Fibroblast of lung (primary cell): Measurements from ENCODE around the gene UPB1. TPM values are rescaled to one million over a fixed set of nuclear protein-coding genes. Genes with fewer than 3 reads are reported as not detected.
A peak's percentile ranks its signal among the peaks of the same experiment; 100 is the strongest.
"Not testable (repeated sequence)": the region's sequence is repeated elsewhere in the genome, so short reads cannot be mapped to it uniquely, and the experiment has no call there.

ENCODE experiments used
- DNase-seq, 2 donors: peaks; one replicate each; pipeline versions ENCODE4 v3.0.0 to v3.0.0-alpha.2; 2010; ENCODE audit warnings: low read depth in 2 of 2
- H2AFZ ChIP-seq: 2 replicates; pipeline ENCODE4 v1.5.1; 2012; ENCODE audit warnings: low read length, control low read depth, inconsistent platforms
- H3K27ac ChIP-seq: 2 replicates; pipeline ENCODE4 v1.5.1; 2011; ENCODE audit warnings: low read length, control low read depth; ENCODE audit not compliant: insufficient read depth
- H3K27me3 ChIP-seq: 2 replicates; pipeline ENCODE4 v1.5.1; 2011; ENCODE audit warnings: mild to moderate bottlenecking, low read length; ENCODE audit not compliant: control insufficient read depth, insufficient read depth
- H3K36me3 ChIP-seq: 2 replicates; pipeline ENCODE4 v1.5.1; 2011; ENCODE audit warnings: low read length; ENCODE audit not compliant: control insufficient read depth, insufficient read depth
- H3K4me1 ChIP-seq: 2 replicates; pipeline ENCODE4 v1.5.1; 2011; ENCODE audit warnings: low read length; ENCODE audit not compliant: control insufficient read depth, insufficient read depth; ENCODE audit errors: extremely low read depth
- H3K4me2 ChIP-seq: 2 replicates; pipeline ENCODE4 v1.5.1; 2011; ENCODE audit warnings: low read length, control low read depth; ENCODE audit not compliant: insufficient read depth; ENCODE audit errors: extremely low read depth
- H3K4me3 ChIP-seq, 4 experiments: fragments of 200-600 bp in 1 of 4; sonication (generic) in 1 of 4; replicated peaks in 1 of 4; 2 replicates each; pipeline ENCODE4 v1.5.1; 2011 to 2016; ENCODE audit warnings: low read length in 4 of 4, low read depth in 3 of 4, mild to moderate bottlenecking in 3 of 4, control low read depth in 2 of 4, inconsistent platforms in 1 of 4, mixed read lengths in 1 of 4; ENCODE audit not compliant: insufficient read depth in 1 of 4; ENCODE audit errors: control extremely low read depth in 1 of 4
- H3K79me2 ChIP-seq: 2 replicates; pipeline ENCODE4 v1.5.1; 2012; ENCODE audit warnings: mild to moderate bottlenecking, low read length, inconsistent platforms; ENCODE audit not compliant: control insufficient read depth, insufficient read depth
- H3K9ac ChIP-seq: 2 replicates; pipeline ENCODE4 v1.5.1; 2011; ENCODE audit warnings: mild to moderate bottlenecking, low read length, control low read depth; ENCODE audit not compliant: insufficient read depth
- H3K9me3 ChIP-seq: 2 replicates; pipeline ENCODE4 v1.5.1; 2012; ENCODE audit warnings: low read depth, low read length; ENCODE audit not compliant: control insufficient read depth, insufficient read depth
- H4K20me1 ChIP-seq: 2 replicates; pipeline ENCODE4 v1.5.1; 2011; ENCODE audit warnings: low read length; ENCODE audit not compliant: control insufficient read depth, insufficient read depth; ENCODE audit errors: extremely low read depth
- CTCF ChIP-seq, 2 donors: IDR thresholded peaks in 1 of 2; conservative IDR thresholded peaks in 1 of 2; 1 replicate in 1 of 2; 2 replicates in 1 of 2; pipeline ENCODE4 v1.5.1; 2011 to 2012; ENCODE audit warnings: low read length in 2 of 2, control low read depth in 1 of 2, inconsistent platforms in 1 of 2, low read depth in 1 of 2, mild to moderate bottlenecking in 1 of 2
- EZH2 ChIP-seq: IDR thresholded peaks from 2 replicates; pipeline ENCODE4 v1.5.1; 2012; ENCODE audit warnings: low read length, control low read depth, mild to moderate bottlenecking; ENCODE audit errors: missing control alignments
- polyA plus RNA-seq, 2 donors: library from polyadenylated mRNA; depleted of rRNA in 1 of 2; stranded (reverse) in 1 of 2; unstranded in 1 of 2; fragments of >200 nt; gene quantifications; 2 replicates each; pipeline ENCODE4 v1.2.1, GENCODE V29; 2011 to 2012; ENCODE audit warnings: missing spikeins in 1 of 2
- total RNA-seq: library from RNA; depleted of rRNA; stranded (reverse); fragments of >200 nt; gene quantifications from 2 replicates; pipeline ENCODE4 v1.2.1, GENCODE V29; 2014

Gene UPB1
- total and polyA plus RNA-seq, 2 donors (not counting 1 experiment from before 2014, with no cell fraction given) = 0.05 TPM; not detected in 1

- H4K20me1 ChIP-seq = no peaks in the 10 kb centered on the region
- TF ChIP-seq EZH2 (no peak), CTCF (conservative IDR thresholded peaks at IDR 0.05 in 1 of 2, IDR thresholded peaks at IDR 0.05 in 1 of 2; ENCODE audit: low read depth in 1 of 2, low read length in 2 of 2) (no peak)
- peaks cover 11% of the 10 kb centered on the region for H3K4me1 ChIP-seq
- H3K27me3 ChIP-seq = no peaks in the 10 kb centered on the region
- H3K27ac ChIP-seq = no peak overlapping the region
- H3K9ac ChIP-seq = no peak overlapping the region
- H2AFZ ChIP-seq = no peak overlapping the region
- H3K36me3 ChIP-seq = peaks cover 9% of the 10 kb centered on the region
- DNase-seq = no peak
- H3K79me2 ChIP-seq = peaks cover 53% of the 10 kb centered on the region
- no peak overlapping the region for H3K4me3 ChIP-seq
- H3K9me3 ChIP-seq = no peaks in the 10 kb centered on the region
- no peak overlapping the region for H3K4me2 ChIP-seq
Measured at GRCh38 chr22:24550028-24550901, 55.1 kb downstream of the UPB1 start.

GRCh38 chr22:24550902-24551435, 55.8 kb downstream of the UPB1 start:
- DNase-seq = no peak
- Histone ChIP-seq H3K4me3 (no peak overlapping the region), H3K27me3 (no peaks in the 10 kb centered on the region), H2AFZ (no peak overlapping the region), H3K4me1 (peaks cover 10% of the 10 kb centered on the region), H3K9ac (no peak overlapping the region), H3K27ac (no peak overlapping the region), H4K20me1 (no peaks in the 10 kb centered on the region), H3K4me2 (no peak overlapping the region), H3K79me2 (peaks cover 55% of the 10 kb centered on the region), H3K9me3 (no peaks in the 10 kb centered on the region), H3K36me3 (peaks cover 9% of the 10 kb centered on the region)
- TF ChIP-seq CTCF (conservative IDR thresholded peaks at IDR 0.05 in 1 of 2, IDR thresholded peaks at IDR 0.05 in 1 of 2; ENCODE audit: low read depth in 1 of 2, low read length in 2 of 2) = no peak
- TF ChIP-seq EZH2 = no peak

- peaks cover 72% of the 10 kb centered on the region for H3K79me2 ChIP-seq
- H3K36me3 ChIP-seq, H4K20me1 ChIP-seq: not testable (repeated sequence)
Measured at GRCh38 chr22:24552503-24553286, 57.6 kb downstream of the UPB1 start.

More at GRCh38 chr22:24552503-24553286, 57.6 kb downstream of the UPB1 start:
- Histone ChIP-seq H3K4me3 (peak overlapping the region in 1 of 4 experiments; percentile 98), H3K4me1 (peaks cover 10% of the 10 kb centered on the region), H3K4me2 (peak overlapping the region; percentile 99)
- H3K9me3 ChIP-seq, H3K27ac ChIP-seq, H3K27me3 ChIP-seq, DNase-seq, H3K9ac ChIP-seq, H2AFZ ChIP-seq: not testable (repeated sequence)
